Measurements from ENCODE around the gene RPAP3. TPM values are rescaled to one million over a fixed set of nuclear protein-coding genes. Genes with fewer than 3 reads are reported as not detected.
"Not testable (repeated sequence)": the region's sequence is repeated elsewhere in the genome, so short reads cannot be mapped to it uniquely, and the experiment has no call there.

RPAP3 gene
- total RNA-seq, 1 donor from 2014 or later: 39.9 TPM

DNA sequence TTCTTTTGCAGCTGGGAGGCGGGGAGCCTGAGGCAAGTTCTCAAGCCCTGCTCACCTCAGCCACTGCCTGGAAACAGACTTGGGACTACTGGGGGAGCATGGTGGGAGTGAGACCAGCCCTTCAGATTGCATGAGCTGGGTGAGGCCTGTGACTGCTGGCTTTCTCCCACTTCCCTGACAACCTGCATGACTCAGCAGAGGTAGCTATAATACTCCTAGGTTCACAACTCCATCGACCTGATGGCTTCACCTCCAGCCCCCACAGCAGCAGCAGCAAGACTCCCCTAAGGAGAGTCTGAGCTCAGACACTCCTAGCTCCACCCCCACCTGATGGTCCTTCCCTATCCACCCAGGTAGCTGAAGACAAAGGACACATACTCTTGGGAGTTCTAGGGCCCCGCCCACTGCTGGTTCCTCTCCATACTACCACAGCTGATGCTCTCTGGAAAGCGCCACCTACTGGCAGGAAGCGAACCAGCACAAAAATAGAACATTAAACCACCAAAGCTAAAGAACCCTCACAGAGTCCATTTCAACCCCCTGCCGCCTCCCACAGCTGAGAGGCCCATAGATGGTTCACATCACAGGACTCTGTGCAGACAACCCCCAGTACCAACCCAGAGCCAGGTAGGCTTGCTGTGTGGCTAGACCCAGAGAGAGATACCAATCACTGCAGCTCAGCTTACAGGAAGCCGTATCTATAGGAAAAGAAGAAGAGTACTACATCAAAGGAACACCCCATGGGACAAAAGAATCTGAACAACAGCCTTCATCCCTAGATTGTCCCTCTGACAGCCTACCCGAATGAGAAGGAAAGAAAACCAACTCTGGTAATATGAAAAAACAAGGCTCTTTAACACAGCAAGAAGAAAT, 68.7 kb downstream of the RPAP3 start:
- Mint-ChIP-seq H3K4me3 (no peak overlapping the region), H3K27me3 (no peaks in the 10 kb centered on the region), H3K36me3 (peaks cover 57% of the 10 kb centered on the region), H3K9me3 (peaks cover 25% of the 10 kb centered on the region), H3K27ac (peak overlapping the region; percentile 24), H3K4me1 (ENCODE audit: unreplicated experiment) (no peaks in the 10 kb centered on the region)
- TF ChIP-seq, protein P1, sequence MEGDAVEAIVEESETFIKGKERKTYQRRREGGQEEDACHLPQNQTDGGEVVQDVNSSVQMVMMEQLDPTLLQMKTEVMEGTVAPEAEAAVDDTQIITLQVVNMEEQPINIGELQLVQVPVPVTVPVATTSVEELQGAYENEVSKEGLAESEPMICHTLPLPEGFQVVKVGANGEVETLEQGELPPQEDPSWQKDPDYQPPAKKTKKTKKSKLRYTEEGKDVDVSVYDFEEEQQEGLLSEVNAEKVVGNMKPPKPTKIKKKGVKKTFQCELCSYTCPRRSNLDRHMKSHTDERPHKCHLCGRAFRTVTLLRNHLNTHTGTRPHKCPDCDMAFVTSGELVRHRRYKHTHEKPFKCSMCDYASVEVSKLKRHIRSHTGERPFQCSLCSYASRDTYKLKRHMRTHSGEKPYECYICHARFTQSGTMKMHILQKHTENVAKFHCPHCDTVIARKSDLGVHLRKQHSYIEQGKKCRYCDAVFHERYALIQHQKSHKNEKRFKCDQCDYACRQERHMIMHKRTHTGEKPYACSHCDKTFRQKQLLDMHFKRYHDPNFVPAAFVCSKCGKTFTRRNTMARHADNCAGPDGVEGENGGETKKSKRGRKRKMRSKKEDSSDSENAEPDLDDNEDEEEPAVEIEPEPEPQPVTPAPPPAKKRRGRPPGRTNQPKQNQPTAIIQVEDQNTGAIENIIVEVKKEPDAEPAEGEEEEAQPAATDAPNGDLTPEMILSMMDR (conservative IDR thresholded peaks at IDR 0.05): peak; percentile 65
- DNase-seq (ENCODE audit: extremely low spot score, unreplicated experiment): no peak

DNA sequence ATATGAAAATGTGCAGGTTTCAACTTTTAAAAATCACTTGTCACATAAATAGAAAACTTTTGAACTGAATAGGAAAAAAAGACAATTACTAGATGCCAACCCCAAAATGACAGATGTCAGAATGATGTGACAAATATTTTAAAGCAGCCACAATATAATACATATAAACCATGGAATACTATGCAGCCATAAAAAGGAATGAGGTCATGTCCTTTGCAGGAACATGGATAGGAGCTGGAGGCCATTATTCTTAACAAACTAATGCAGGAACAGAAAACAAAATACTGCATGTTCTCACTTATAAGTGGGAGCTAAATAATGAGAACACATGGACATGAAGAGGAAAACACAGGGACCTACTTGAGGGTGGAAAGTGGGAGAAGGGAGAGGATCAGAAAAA, 70.1 kb downstream of the RPAP3 start:
- not testable (repeated sequence) for H3K4me1 Mint-ChIP-seq (ENCODE audit: unreplicated experiment); DNase-seq (ENCODE audit: extremely low spot score, unreplicated experiment); H3K27ac Mint-ChIP-seq; H3K4me3 Mint-ChIP-seq; H3K27me3 Mint-ChIP-seq
- Mint-ChIP-seq H3K9me3 (peaks cover 22% of the 10 kb centered on the region), H3K36me3 (peaks cover 55% of the 10 kb centered on the region)

DNA sequence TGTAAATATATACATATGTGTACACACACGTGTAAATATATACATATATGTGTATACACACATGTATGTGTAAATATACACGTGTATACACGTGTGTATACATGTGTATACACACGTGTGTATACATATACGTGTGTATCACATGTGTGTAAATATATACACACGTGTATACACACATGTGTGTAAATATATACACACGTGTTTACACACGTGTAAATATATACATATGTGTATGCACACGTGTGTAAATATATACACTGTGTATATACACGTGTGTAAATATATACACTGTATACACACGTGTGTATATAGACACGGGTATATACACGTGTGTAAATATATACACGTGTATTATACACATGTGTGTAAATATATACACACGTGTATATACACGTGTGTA, 71.7 kb downstream of the RPAP3 start:
- DNase-seq (ENCODE audit: extremely low spot score, unreplicated experiment): no peak
- Mint-ChIP-seq H3K27ac (no peak overlapping the region), H3K36me3 (peaks cover 51% of the 10 kb centered on the region), H3K9me3 (peaks cover 13% of the 10 kb centered on the region), H3K4me3 (no peak overlapping the region), H3K4me1 (ENCODE audit: unreplicated experiment) (no peaks in the 10 kb centered on the region), H3K27me3 (no peaks in the 10 kb centered on the region)
- TF ChIP-seq, protein P1 (conservative IDR thresholded peaks at IDR 0.05): no peak

DNA sequence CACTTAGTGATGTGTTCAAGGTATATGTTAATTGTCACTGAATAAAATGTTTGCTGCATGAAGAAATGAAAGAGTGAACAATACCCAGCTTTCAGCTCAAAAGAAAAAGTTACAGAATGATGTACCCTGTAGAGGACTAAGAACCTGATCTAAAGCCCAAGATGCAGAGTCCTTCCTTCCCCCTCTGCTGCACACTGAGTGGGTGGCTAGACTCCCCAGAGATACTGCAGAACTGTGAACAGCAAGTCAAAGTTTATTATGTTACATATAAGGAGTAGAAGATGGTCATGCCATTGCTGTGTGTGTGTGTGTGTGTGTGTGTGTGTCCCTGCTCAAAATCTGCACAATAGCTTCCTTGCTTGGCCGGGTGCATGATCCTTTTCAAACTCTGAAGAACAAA, 83.9 kb downstream of the RPAP3 start:
- TF ChIP-seq, protein P1 (conservative IDR thresholded peaks at IDR 0.05): no peak
- no peaks in the 10 kb centered on the region for H3K4me1 Mint-ChIP-seq (ENCODE audit: unreplicated experiment)
- peaks cover 36% of the 10 kb centered on the region for H3K36me3 Mint-ChIP-seq
- H3K27ac Mint-ChIP-seq: no peak overlapping the region
- no peak for DNase-seq (ENCODE audit: extremely low spot score, unreplicated experiment)
- peaks cover 5% of the 10 kb centered on the region for H3K9me3 Mint-ChIP-seq
- no peaks in the 10 kb centered on the region for H3K27me3 Mint-ChIP-seq
- H3K4me3 Mint-ChIP-seq: no peak overlapping the region

DNA sequence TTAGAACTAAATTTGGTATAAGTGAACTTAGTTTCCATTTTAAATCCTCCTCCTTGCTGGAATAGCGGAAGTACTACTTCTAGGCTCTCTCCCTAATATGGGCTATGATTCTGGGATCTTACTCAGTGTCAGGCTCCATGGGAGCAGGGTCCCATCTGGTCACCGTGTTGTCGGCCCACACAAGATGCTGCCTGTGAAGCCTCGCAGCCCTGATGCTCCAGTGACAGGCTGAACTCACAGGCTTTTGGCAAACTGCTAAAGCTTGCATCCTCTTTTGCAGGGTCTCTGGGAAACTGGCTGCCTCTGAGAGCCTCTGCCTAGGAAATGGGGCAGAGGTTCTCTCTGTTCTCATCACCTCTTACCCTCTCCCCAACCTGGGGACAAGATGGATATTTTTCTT, 88.4 kb downstream of the RPAP3 start:
- Mint-ChIP-seq H3K4me3 (no peak overlapping the region), H3K27ac (no peak overlapping the region), H3K36me3 (peaks cover 21% of the 10 kb centered on the region), H3K4me1 (ENCODE audit: unreplicated experiment) (no peaks in the 10 kb centered on the region), H3K9me3 (peaks cover 2% of the 10 kb centered on the region), H3K27me3 (no peaks in the 10 kb centered on the region)
- DNase-seq (ENCODE audit: extremely low spot score, unreplicated experiment): no peak
- TF ChIP-seq, protein P1 (conservative IDR thresholded peaks at IDR 0.05): no peak

DNA sequence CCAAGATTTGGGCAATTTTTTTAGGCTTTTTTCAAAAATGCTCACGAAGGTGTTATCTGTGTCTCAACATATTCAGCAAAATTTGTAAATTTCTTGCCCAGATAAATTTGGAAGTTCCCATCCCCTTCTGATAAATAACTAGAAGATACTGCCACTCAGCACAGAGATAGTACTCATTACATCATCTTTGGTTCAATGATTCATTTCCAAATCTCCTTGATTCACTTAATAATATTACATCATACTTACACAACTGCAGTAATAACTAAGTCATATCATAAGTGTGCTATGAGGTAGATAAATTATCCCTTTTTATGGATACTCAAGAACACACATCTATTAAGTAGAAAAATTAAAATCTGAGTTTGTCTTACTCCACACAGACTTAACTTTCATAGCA, 89.4 kb downstream of the RPAP3 start:
- Mint-ChIP-seq H3K27ac (no peak overlapping the region), H3K27me3 (no peaks in the 10 kb centered on the region), H3K4me1 (ENCODE audit: unreplicated experiment) (no peaks in the 10 kb centered on the region), H3K36me3 (peaks cover 25% of the 10 kb centered on the region), H3K4me3 (no peak overlapping the region), H3K9me3 (peaks cover 8% of the 10 kb centered on the region)
- TF ChIP-seq, protein P1 (conservative IDR thresholded peaks at IDR 0.05): no peak
- DNase-seq (ENCODE audit: extremely low spot score, unreplicated experiment): no peak
